GM12878 (cell line): Measurements from ENCODE around the gene GTF2IRD1. TPM values are rescaled to one million over a fixed set of nuclear protein-coding genes. Genes with fewer than 3 reads are reported as not detected.
"Not testable (repeated sequence)": the region's sequence is repeated elsewhere in the genome, so short reads cannot be mapped to it uniquely, and the experiment has no call there.

Experiments
- ATAC-seq: fragments of 200-7000 bp; cut with Tn5 transposase; 3 replicates; pipeline ENCODE4 v1.9.1; 2020; ENCODE audit warnings: mild to moderate bottlenecking, moderate library complexity
- BruUV-seq: library from RNA; stranded (reverse); fragments of 400-500 nt; replicated peaks from 2 replicates; lab custom pipeline; 2021; lab: Mats Ljungman, UMichigan
- CTCF ChIA-PET: fragments of 300-600 bp; sonication (Branson Sonifier 250); formaldehyde crosslinking; extraction: SDS; loops from one replicate; lab custom pipeline; 2021; ENCODE audit warnings: inconsistent platforms; lab: Yijun Ruan, JAX
- POLR2A ChIA-PET: fragments of 350-600 bp; formaldehyde crosslinking; extraction: SDS; loops from one replicate; lab custom pipeline; 2021; ENCODE audit warnings: inconsistent platforms; lab: Charles Lee
- RAD21 ChIA-PET: fragments of 300-600 bp; sonication (Branson Sonifier 250); formaldehyde crosslinking; loops from one replicate; lab custom pipeline; 2023; ENCODE audit warnings: antibody characterized with exemption; ENCODE audit not compliant: unreplicated experiment; lab: Charles Lee
- SMC1A ChIA-PET: fragments of 300-600 bp; sonication (Branson Sonifier 250); formaldehyde crosslinking; loops from one replicate; lab custom pipeline; 2023; ENCODE audit not compliant: unreplicated experiment, uncharacterized antibody; lab: Charles Lee
- DNase-seq: peaks from one replicate; pipeline ENCODE4 v3.0.0-alpha.2; 2011; ENCODE audit warnings: low read depth, low spot score
- FAIRE-seq: peaks from 3 replicates; lab custom pipeline; 2011; peaks lifted over from hg19 to GRCh38; lab: Jason Lieb, UNC
- H2AFZ ChIP-seq: 2 replicates; pipeline ENCODE4 v1.6.0; 2011; ENCODE audit warnings: low read depth, low read length, control low read depth; ENCODE audit not compliant: control insufficient read depth
- H3K27ac ChIP-seq: 2 replicates; pipeline ENCODE4 v1.5.1; 2011; ENCODE audit warnings: control low read depth; ENCODE audit not compliant: control insufficient read depth, insufficient read depth
- H3K27me3 ChIP-seq, 2 experiments: replicated peaks in 1 of 2; 2 replicates each; pipeline versions ENCODE4 v1.6.0 to v1.6.1; 2011; ENCODE audit warnings: low read length in 1 of 2; ENCODE audit not compliant: control insufficient read depth in 2 of 2, insufficient read depth in 2 of 2
- H3K36me3 ChIP-seq, 2 experiments: 2 replicates each; pipeline ENCODE4 v1.5.1; 2011; ENCODE audit warnings: low read length in 1 of 2; ENCODE audit not compliant: control insufficient read depth in 2 of 2, insufficient read depth in 2 of 2
- H3K4me1 ChIP-seq: 2 replicates; pipeline ENCODE4 v1.6.1; 2011; ENCODE audit warnings: mild to moderate bottlenecking, low read length, moderate library complexity, mixed read lengths; ENCODE audit not compliant: control insufficient read depth, insufficient read depth
- H3K4me2 ChIP-seq: 2 replicates; pipeline ENCODE4 v1.6.0; 2011; ENCODE audit warnings: control low read depth; ENCODE audit not compliant: control insufficient read depth, insufficient read depth
- H3K4me3 ChIP-seq: fragments of 200-600 bp; sonication (generic); 2 replicates; pipeline ENCODE4 v1.5.1; 2016
- H3K79me2 ChIP-seq: 2 replicates; pipeline ENCODE4 v1.6.0; 2011; ENCODE audit warnings: low read length; ENCODE audit not compliant: control insufficient read depth, insufficient read depth
- H3K9ac ChIP-seq: 2 replicates; pipeline ENCODE4 v1.8.0; 2011; ENCODE audit warnings: low read length, control low read depth, mixed read lengths; ENCODE audit not compliant: control insufficient read depth, insufficient read depth
- H3K9me3 ChIP-seq: replicated peaks from 3 replicates; pipeline ENCODE4 v1.5.1; 2011; ENCODE audit warnings: mild to moderate bottlenecking, low read length; ENCODE audit not compliant: control insufficient read depth, insufficient read depth
- H4K20me1 ChIP-seq: 2 replicates; pipeline ENCODE4 v1.6.0; 2011; ENCODE audit not compliant: control insufficient read depth, insufficient read depth
- ATF7 ChIP-seq: fragments of 450-650 bp; IDR thresholded peaks from 2 replicates; pipeline ENCODE4 v1.6.1; 2016; ENCODE audit warnings: low read depth, mild to moderate bottlenecking
- FOXK2 ChIP-seq: fragments of 450-650 bp; IDR thresholded peaks from 2 replicates; pipeline ENCODE4 v1.6.1; 2017; ENCODE audit warnings: mild to moderate bottlenecking, moderate library complexity
- JUNB ChIP-seq: IDR thresholded peaks from 2 replicates; pipeline ENCODE4 v1.6.1; 2016; ENCODE audit warnings: antibody characterized with exemption, mild to moderate bottlenecking
- PBX3 ChIP-seq: IDR thresholded peaks from 2 replicates; pipeline ENCODE4 v1.6.1; 2011; ENCODE audit warnings: mild to moderate bottlenecking, low read depth, low read length, moderate library complexity; ENCODE audit not compliant: insufficient replicate concordance
- PML ChIP-seq: IDR thresholded peaks from 2 replicates; pipeline ENCODE4 v1.6.1; 2012; ENCODE audit warnings: low read length, inconsistent platforms
- REST ChIP-seq: IDR thresholded peaks from 2 replicates; pipeline ENCODE4 v1.6.1; 2012; ENCODE audit warnings: mild to moderate bottlenecking, low read depth, low read length
- RUNX3 ChIP-seq: IDR thresholded peaks from 2 replicates; pipeline ENCODE4 v1.6.1; 2012; ENCODE audit warnings: low read length, inconsistent platforms
- SP1 ChIP-seq: IDR thresholded peaks from one replicate; pipeline ENCODE4 v1.6.1; 2011; ENCODE audit warnings: low read depth, low read length
- TCF3 ChIP-seq: IDR thresholded peaks from 2 replicates; pipeline ENCODE4 v1.6.1; 2012; ENCODE audit warnings: low read depth, mild to moderate bottlenecking, low read length, borderline replicate concordance; ENCODE audit not compliant: insufficient read depth
- ZNF207 ChIP-seq: fragments of 450-650 bp; IDR thresholded peaks from 2 replicates; pipeline ENCODE4 v1.6.1; 2014; ENCODE audit warnings: antibody characterized with exemption, mild to moderate bottlenecking, borderline replicate concordance
- WGBS: methylation state at CpG from one replicate; pipeline ENCODE4 v1.1.6; 2016; ENCODE audit warnings: low lambda C conversion rate; ENCODE audit not compliant: insufficient replicate concordance, insufficient coverage; ENCODE audit errors: missing lambda C conversion rate; 5-methylcytosine and 5-hydroxymethylcytosine counted together
- in situ Hi-C: fragments of 300-500 bp; cut with MboI; formaldehyde crosslinking; loops from 9 replicates; pipeline ENCODE4 v1.14.3; 2018; ENCODE audit warnings: mixed read lengths
- intact Hi-C: fragments of 100-400 bp; cut with micrococcal nuclease; formaldehyde crosslinking; loops from one replicate; pipeline ENCODE4 v1.14.2; 2022; ENCODE audit not compliant: unreplicated experiment
- polyA plus RNA-seq, 11 experiments: library from polyadenylated mRNA; depleted of rRNA in 4 of 11; unstranded in 6 of 11; stranded (reverse) in 5 of 11; fragments of >200 nt; fragmentation: Nextera tagmentation in 4 of 11; fragmentation: Illumina TruSeq in 1 of 11; extraction: Ambion mirVana in 4 of 11; extraction: Trizol in 1 of 11; gene quantifications; 1 replicate in 1 of 11; 2 replicates in 10 of 11; pipeline versions ENCODE4 v1.2.1 to v1.2.3, GENCODE V29; 2011 to 2016; ENCODE audit warnings: inconsistent platforms in 2 of 11, missing spikeins in 2 of 11, low read depth in 1 of 11
- total RNA-seq, 4 experiments: library from RNA; depleted of rRNA in 3 of 4; stranded (reverse); fragments of >200 nt in 3 of 4; fragmentation: Illumina TruSeq in 1 of 4; extraction: Trizol in 1 of 4; gene quantifications; 2 replicates each; pipeline versions ENCODE4 v1.2.1 to v1.2.3, GENCODE V29; 2013 to 2021

GTF2IRD1 gene
- total and polyA plus RNA-seq, 10 of the 15 experiments (the other 5 are each of a cell fraction or from before 2014, with no cell fraction given): 0.48 to 3.0 (median 1.3) TPM

GRCh38 chr7:74491490-74491889 is 37.8 kb downstream of the GTF2IRD1 start:
- H3K4me2 ChIP-seq, H2AFZ ChIP-seq, H3K9me3 ChIP-seq, H3K4me1 ChIP-seq, FAIRE-seq, H3K9ac ChIP-seq, POLR2A ChIA-PET, in situ Hi-C loops, H4K20me1 ChIP-seq, DNase-seq, H3K27ac ChIP-seq, ATAC-seq, H3K79me2 ChIP-seq, H3K4me3 ChIP-seq, H3K27me3 ChIP-seq, CTCF ChIA-PET, SMC1A ChIA-PET, RAD21 ChIA-PET, BruUV-seq, intact Hi-C loops, H3K36me3 ChIP-seq: not testable (repeated sequence)
- WGBS: 94% methylated on average over 2 of the region's 2 CpGs

GRCh38 chr7:74493295-74493694 is 39.6 kb downstream of the GTF2IRD1 start:
- Histone ChIP-seq H3K27me3 (no peaks in the 10 kb centered on the region), H3K27ac (no peak overlapping the region), H3K36me3 (no peaks in the 10 kb centered on the region), H2AFZ (no peak overlapping the region), H3K9me3 (no peaks in the 10 kb centered on the region; the same call in 2 of the 3 replicates), H3K4me3 (no peak overlapping the region), H3K79me2 (no peaks in the 10 kb centered on the region), H4K20me1 (no peaks in the 10 kb centered on the region), H3K4me2 (no peak overlapping the region), H3K4me1 (no peaks in the 10 kb centered on the region), H3K9ac (no peak overlapping the region)
- BruUV-seq: no TSS peak
- DNase-seq (no peak), ATAC-seq (no peak), FAIRE-seq (no peak)
- in situ Hi-C loops: no loop called here
- 79% methylated on average over 6 of the region's 6 CpGs for WGBS
- ChIA-PET RAD21 (no interaction called here), POLR2A (interaction anchor here (0.6 kb wide), 1 partner anchor 27 kb away, joined by 3 read pairs; no protein-coding TSS in a partner anchor), CTCF (no interaction called here), SMC1A (no interaction called here)
- intact Hi-C loops: no loop called here
- no peak for TF ChIP-seq ZNF207
- no peak for TF ChIP-seq SP1
- TF ChIP-seq FOXK2: no peak
- no peak for TF ChIP-seq RUNX3
- TF ChIP-seq PML: no peak
- TF ChIP-seq REST: no peak
- no peak for TF ChIP-seq ATF7
- no peak for TF ChIP-seq PBX3
- no peak for TF ChIP-seq TCF3
- TF ChIP-seq JUNB: no peak
